ENCODE data around the gene TBXT. TPM values are rescaled to one million over a fixed set of nuclear protein-coding genes. Genes with fewer than 3 reads are reported as not detected.
A peak's percentile ranks its signal among the peaks of the same experiment; 100 is the strongest.

Gene TBXT
- total and polyA plus RNA-seq, 2 experiments from 2014 or later, result 0.23 TPM; not detected in 1

DNA sequence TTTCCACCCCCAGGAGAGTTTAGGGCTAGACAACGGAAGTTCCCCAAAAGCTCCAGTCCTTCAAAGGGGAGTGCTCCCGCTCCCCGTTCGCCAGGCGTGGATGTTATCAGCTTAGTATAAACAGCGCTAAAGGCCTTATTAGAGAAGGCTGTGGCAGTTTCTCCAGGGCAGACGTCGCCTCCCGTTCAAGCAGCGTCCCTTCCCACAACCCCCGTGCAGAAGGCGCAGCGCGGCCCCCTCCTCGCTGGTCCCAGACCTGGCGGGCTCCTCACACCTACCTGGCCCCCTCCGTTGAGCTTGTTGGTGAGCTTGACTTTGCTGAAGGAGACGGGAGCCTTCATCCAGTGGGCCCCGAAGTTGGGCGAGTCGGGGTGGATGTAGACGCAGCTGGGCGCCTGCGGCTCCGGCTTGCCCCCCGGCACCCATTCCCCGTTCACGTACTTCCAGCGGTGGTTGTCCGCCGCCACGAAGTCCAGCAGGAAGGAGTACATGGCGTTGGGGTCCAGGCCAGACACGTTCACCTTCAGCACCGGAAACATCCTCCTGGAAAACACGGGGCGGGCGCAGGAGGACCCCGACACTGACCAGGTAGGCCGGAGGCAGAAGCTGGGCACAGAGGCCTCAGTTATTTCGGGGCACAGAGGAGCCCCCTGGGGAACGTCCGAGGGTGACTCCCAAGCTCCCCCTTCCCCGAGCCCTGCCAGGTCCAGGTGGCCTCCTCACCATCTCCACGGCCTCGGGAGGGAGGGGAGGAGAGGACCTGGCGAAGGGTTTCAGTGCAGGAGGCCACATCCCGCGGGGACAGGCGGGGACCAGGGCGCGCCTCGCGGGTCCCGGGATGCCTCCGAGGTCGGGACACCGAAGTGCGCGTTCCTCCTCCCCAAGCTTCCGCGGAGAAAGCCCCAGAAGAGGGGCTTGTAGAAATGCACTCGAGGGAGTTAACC, 1.1 kb downstream of the TBXT start (continued):
- TF ChIP-seq ZNF114 (CRISPR knock-in tag; IDR thresholded peaks at IDR 0.05), result no peak
- no peak for TF ChIP-seq ETS1 (IDR thresholded peaks at IDR 0.05)
- TF ChIP-seq NANOG (IDR thresholded peaks at IDR 0.05; ENCODE audit: borderline replicate concordance), result no peak
- TF ChIP-seq POLR2AphosphoS5 (IDR thresholded peaks at IDR 0.05; ENCODE audit: low read depth), result no peak

GRCh38 chr6:166165558-166166313, 1.9 kb downstream of the TBXT start:
- no peaks in the 10 kb centered on the region for H3K36me3 ChIP-seq (ENCODE audit: insufficient read depth)
- Mint-ChIP-seq H3K9me3 (no peaks in the 10 kb centered on the region), H3K27me3 (ENCODE audit: insufficient read depth, low read depth, poor library complexity) (peaks cover 60% of the 10 kb centered on the region), H3K4me3 (peak overlapping the region; percentile 67), H3K4me1 (peaks cover 32% of the 10 kb centered on the region), H3K27ac (no peak overlapping the region), H3K36me3 (ENCODE audit: low read depth) (no peaks in the 10 kb centered on the region)
- H4K20me1 ChIP-seq (replicated peaks; ENCODE audit: insufficient read depth), result peaks cover 11% of the 10 kb centered on the region
- H3K4me1 ChIP-seq (ENCODE audit: insufficient read depth), result peaks cover 29% of the 10 kb centered on the region
- ATAC-seq (no peak), DNase-seq (ENCODE audit: low spot score) (peak; percentile 31)
- no peak overlapping the region for H2AFZ ChIP-seq
- H3K9me2 ChIP-seq (ENCODE audit: insufficient read depth), result no peaks in the 10 kb centered on the region
- H3K4me3 ChIP-seq, result peak overlapping the region; percentile 80
- no peak overlapping the region for H3K27ac ChIP-seq (ENCODE audit: low read depth)
- TF ChIP-seq JUNB (IDR thresholded peaks at IDR 0.05; ENCODE audit: unreplicated experiment), result no peak
- TF ChIP-seq EZH2 (IDR thresholded peaks at IDR 0.05; ENCODE audit: low read depth, unreplicated experiment), result peak; percentile 97
- TF ChIP-seq, protein P1, sequence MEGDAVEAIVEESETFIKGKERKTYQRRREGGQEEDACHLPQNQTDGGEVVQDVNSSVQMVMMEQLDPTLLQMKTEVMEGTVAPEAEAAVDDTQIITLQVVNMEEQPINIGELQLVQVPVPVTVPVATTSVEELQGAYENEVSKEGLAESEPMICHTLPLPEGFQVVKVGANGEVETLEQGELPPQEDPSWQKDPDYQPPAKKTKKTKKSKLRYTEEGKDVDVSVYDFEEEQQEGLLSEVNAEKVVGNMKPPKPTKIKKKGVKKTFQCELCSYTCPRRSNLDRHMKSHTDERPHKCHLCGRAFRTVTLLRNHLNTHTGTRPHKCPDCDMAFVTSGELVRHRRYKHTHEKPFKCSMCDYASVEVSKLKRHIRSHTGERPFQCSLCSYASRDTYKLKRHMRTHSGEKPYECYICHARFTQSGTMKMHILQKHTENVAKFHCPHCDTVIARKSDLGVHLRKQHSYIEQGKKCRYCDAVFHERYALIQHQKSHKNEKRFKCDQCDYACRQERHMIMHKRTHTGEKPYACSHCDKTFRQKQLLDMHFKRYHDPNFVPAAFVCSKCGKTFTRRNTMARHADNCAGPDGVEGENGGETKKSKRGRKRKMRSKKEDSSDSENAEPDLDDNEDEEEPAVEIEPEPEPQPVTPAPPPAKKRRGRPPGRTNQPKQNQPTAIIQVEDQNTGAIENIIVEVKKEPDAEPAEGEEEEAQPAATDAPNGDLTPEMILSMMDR (conservative IDR thresholded peaks at IDR 0.05; ENCODE audit: low read depth in 2 of 2), result no peak
- TF ChIP-seq CREB1 (CRISPR knock-in tag; IDR thresholded peaks at IDR 0.05; ENCODE audit: low read depth), result no peak
- no peak for TF ChIP-seq ETS1 (IDR thresholded peaks at IDR 0.05)
- TF ChIP-seq ZNF114 (CRISPR knock-in tag; IDR thresholded peaks at IDR 0.05), result no peak
- no peak for TF ChIP-seq NANOG (IDR thresholded peaks at IDR 0.05; ENCODE audit: borderline replicate concordance)
- TF ChIP-seq POLR2AphosphoS5 (IDR thresholded peaks at IDR 0.05; ENCODE audit: low read depth), result no peak
- TF ChIP-seq EZH2phosphoT487 (IDR thresholded peaks at IDR 0.05; ENCODE audit: unreplicated experiment), result peak; percentile 81
- peaks cover 97% of the 10 kb centered on the region for H3K27me3 ChIP-seq (ENCODE audit: insufficient read depth)
- no peaks in the 10 kb centered on the region for H3K79me2 ChIP-seq (replicated peaks; ENCODE audit: insufficient read depth)
- peak overlapping the region; percentile 95 for H3K4me2 ChIP-seq
- peaks cover 11% of the 10 kb centered on the region; the same call in 1 of the 2 replicates for H3F3A ChIP-seq (replicated peaks; ENCODE audit: low read depth)

Data from GM23338 (cell line).